Superior temporal gyrus (tissue), 1 donor: ENCODE measurements around the gene RRAS2.
"Not testable (repeated sequence)": the region's sequence is repeated elsewhere in the genome, so short reads cannot be mapped to it uniquely, and the experiment has no call there.

Experiments used
- DNase-seq: peaks from one replicate; pipeline ENCODE4 v3.0.0-alpha.2; 2016; ENCODE audit errors: extremely low spot score

RRAS2 gene

GRCh38 chr11:14358729-14359439 is at the start of gene RRAS2:
TSS of gene RRAS2 (minus strand) at chr11:14359183. CDS start at chr11:14358870, 313 bp downstream.
- no peak for DNase-seq

- DNase-seq: no peak
These were observed 49.6 kb upstream of the RRAS2 start for GRCh38 chr11:14408612-14409011.

GRCh38 chr11:14406116-14406515 is 47.1 kb upstream of the RRAS2 start:
- not testable (repeated sequence) for DNase-seq

- not testable (repeated sequence) for DNase-seq
These were observed 44.5 kb upstream of the RRAS2 start for GRCh38 chr11:14403528-14403927.

- no peak for DNase-seq
These were observed 40.1 kb upstream of the RRAS2 start for GRCh38 chr11:14399087-14399486.

- no peak for DNase-seq
These were observed 37.3 kb upstream of the RRAS2 start for GRCh38 chr11:14396273-14396672.

GRCh38 chr11:14393889-14394288 is 34.9 kb upstream of the RRAS2 start:
- DNase-seq: no peak

- DNase-seq: no peak
These were observed 34.1 kb upstream of the RRAS2 start for GRCh38 chr11:14393129-14393528.

GRCh38 chr11:14390669-14391068 is 31.7 kb upstream of the RRAS2 start:
- no peak for DNase-seq

- DNase-seq: no peak
These were observed 29.4 kb upstream of the RRAS2 start for GRCh38 chr11:14388352-14388751.

GRCh38 chr11:14386895-14387480 is 28.0 kb upstream of the RRAS2 start:
- DNase-seq: peak; percentile 97

GRCh38 chr11:14386081-14386480 is 27.1 kb upstream of the RRAS2 start:
- no peak for DNase-seq

- no peak for DNase-seq
These were observed 25.4 kb upstream of the RRAS2 start for GRCh38 chr11:14384338-14384737.

GRCh38 chr11:14381968-14382367 is 23.0 kb upstream of the RRAS2 start:
- DNase-seq: no peak

- DNase-seq: peak; percentile 64
These were observed 22.1 kb upstream of the RRAS2 start for GRCh38 chr11:14380947-14381561.

GRCh38 chr11:14380125-14380936 is 21.3 kb upstream of the RRAS2 start:
- no peak for DNase-seq

- DNase-seq: no peak
These were observed 19.2 kb upstream of the RRAS2 start for GRCh38 chr11:14378171-14378570.

GRCh38 chr11:14376920-14377319 is 17.9 kb upstream of the RRAS2 start:
- DNase-seq: no peak

- no peak for DNase-seq
These were observed 16.2 kb upstream of the RRAS2 start for GRCh38 chr11:14374922-14375830.

GRCh38 chr11:14373941-14374646 is 15.1 kb upstream of the RRAS2 start:
- no peak for DNase-seq

GRCh38 chr11:14372011-14372410 is 13.0 kb upstream of the RRAS2 start:
- no peak for DNase-seq
